Fibroblast of pulmonary artery (primary cell): ENCODE results near the gene RMND5B.
"Not testable (repeated sequence)": the region's sequence is repeated elsewhere in the genome, so short reads cannot be mapped to it uniquely, and the experiment has no call there.

Experiments used
- DNase-seq: peaks from one replicate; pipeline ENCODE4 v3.0.0-alpha.2; 2010; ENCODE audit warnings: low read depth
- H3K4me3 ChIP-seq: replicated peaks from 2 replicates; pipeline ENCODE4 v1.5.1; 2011; ENCODE audit warnings: low read depth, mild to moderate bottlenecking, control low read depth, low read length, moderate library complexity
- TF ChIP-seq, protein P1 (sequence below): IDR thresholded peaks from 2 replicates; pipeline ENCODE4 v1.5.1; 2011; ENCODE audit warnings: mild to moderate bottlenecking, control low read depth, low read length, inconsistent platforms; ENCODE audit errors: missing control alignments

RMND5B gene

DNA sequence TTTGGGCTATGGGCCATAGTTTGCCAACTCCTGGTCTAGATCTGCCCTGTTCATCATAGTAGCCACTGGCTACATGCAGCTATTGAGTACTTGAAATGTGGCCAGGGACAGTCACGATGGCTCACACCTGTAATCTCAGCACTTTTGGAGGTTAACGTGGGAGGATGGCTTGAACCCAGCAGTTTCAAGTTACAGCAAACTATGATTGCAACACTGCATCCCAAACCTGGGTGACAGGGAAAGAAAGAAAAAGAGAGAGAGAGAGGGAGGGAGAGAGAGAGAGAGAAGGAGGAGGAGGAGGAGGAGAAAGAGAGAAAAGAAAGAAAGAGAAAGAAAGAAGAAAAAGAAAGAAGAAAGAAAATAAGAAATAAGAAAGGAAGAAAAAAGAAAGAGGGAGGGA lies 61.4 kb downstream of the RMND5B start:
- TF ChIP-seq, protein P1, sequence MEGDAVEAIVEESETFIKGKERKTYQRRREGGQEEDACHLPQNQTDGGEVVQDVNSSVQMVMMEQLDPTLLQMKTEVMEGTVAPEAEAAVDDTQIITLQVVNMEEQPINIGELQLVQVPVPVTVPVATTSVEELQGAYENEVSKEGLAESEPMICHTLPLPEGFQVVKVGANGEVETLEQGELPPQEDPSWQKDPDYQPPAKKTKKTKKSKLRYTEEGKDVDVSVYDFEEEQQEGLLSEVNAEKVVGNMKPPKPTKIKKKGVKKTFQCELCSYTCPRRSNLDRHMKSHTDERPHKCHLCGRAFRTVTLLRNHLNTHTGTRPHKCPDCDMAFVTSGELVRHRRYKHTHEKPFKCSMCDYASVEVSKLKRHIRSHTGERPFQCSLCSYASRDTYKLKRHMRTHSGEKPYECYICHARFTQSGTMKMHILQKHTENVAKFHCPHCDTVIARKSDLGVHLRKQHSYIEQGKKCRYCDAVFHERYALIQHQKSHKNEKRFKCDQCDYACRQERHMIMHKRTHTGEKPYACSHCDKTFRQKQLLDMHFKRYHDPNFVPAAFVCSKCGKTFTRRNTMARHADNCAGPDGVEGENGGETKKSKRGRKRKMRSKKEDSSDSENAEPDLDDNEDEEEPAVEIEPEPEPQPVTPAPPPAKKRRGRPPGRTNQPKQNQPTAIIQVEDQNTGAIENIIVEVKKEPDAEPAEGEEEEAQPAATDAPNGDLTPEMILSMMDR, result no peak
- DNase-seq, result no peak
- H3K4me3 ChIP-seq, result no peak overlapping the region

DNA sequence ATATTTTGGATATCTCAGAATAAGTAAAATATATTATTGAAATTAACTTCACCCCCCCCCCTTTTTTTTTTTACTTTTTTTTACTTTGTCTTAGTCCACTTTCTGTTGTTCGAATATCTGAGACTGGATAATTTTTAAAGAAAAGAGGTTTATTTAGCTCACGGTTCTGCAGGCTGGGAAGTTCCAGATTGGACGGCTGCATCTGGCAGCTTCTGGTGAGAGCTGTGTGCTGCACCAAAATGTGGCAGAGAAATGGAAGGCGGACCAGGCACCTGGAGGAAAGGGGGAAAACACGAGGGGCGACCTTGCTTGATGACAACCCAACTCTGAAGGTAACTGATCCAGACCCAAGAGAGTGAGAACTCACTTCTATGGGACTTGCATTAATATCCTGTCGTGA lies 62.0 kb downstream of the RMND5B start:
- no peak overlapping the region for H3K4me3 ChIP-seq
- TF ChIP-seq, protein P1, result no peak
- DNase-seq, result no peak

GRCh38 chr5:178193251-178193809 lies 62.5 kb downstream of the RMND5B start:
- no peak overlapping the region for H3K4me3 ChIP-seq
- TF ChIP-seq, protein P1, result no peak
- DNase-seq, result no peak

GRCh38 chr5:178194026-178194425 lies 63.2 kb downstream of the RMND5B start:
- no peak for DNase-seq
- TF ChIP-seq, protein P1, result no peak
- H3K4me3 ChIP-seq, result no peak overlapping the region

GRCh38 chr5:178196281-178196812 lies 65.5 kb downstream of the RMND5B start:
- TF ChIP-seq, protein P1, result no peak
- DNase-seq, result no peak
- no peak overlapping the region for H3K4me3 ChIP-seq

GRCh38 chr5:178196986-178197385 lies 66.2 kb downstream of the RMND5B start:
- no peak overlapping the region for H3K4me3 ChIP-seq

DNA sequence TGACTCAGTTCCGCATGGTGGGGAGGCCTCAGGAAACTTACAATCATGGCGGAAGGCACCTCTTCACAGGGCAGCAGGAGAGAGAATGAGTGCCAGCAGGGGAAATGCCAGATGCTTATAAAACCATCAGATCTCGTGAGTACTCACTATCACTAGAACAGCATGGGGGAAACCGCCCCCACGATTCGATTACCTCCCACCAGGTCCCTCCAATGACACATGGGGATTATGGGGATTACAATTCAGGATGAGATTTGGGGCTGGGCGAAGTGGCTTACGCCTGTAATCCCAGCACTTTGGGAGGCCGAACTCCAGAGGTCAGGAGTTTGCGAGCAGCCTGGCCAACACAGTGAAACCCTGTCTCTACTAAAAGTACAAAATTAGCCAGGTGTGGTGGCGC lies 67.3 kb downstream of the RMND5B start:
- H3K4me3 ChIP-seq, DNase-seq: not testable (repeated sequence)

More at GRCh38 chr5:178196986-178197385, 66.2 kb downstream of the RMND5B start:
- TF ChIP-seq, protein P1, result peak; percentile 33
- no peak for DNase-seq
